GM12873 (cell line): Measurements from ENCODE around the gene MEF2A.
A peak's percentile ranks its signal among the peaks of the same experiment; 100 is the strongest.

Experiments
- TF ChIP-seq, protein P1 (sequence below): IDR thresholded peaks from 2 replicates; pipeline ENCODE4 v1.5.1; 2012; ENCODE audit warnings: low read depth, mild to moderate bottlenecking, moderate library complexity, low read length, control low read depth; ENCODE audit not compliant: insufficient read depth; ENCODE audit errors: missing control alignments

MEF2A gene

DNA sequence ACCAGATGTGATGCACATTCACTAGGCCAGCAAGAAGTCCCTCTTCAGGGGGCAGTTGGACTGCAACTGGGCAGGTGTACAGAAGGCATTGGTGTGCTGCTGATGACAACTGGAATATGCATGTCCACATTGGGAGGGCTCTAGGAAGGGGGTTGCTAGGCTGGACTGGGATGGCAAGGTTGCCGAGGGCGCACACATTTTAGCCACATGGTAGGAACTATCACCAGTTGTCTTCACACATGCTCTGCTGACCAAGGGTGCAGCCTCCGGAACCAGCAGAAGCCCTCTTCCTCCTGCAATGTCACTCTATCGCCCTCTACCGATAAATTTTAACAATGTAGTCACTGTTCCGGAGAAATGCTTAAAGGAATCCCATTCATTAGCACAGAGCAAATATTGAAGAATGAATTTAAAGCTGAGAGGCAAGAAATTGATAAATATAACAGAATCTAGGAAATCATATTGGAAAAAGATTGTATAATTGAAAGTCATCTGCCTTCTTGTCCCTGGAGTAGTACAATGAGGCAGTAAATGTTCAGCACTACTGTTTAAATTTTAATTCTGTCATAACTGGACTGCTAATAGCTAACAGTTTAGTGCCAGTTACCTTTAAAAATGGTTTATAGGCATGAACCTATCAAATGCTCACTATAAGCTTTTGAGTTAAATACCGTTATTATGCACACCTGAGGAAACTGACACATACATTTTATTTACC is 190.1 kb downstream of the MEF2A start:
- TF ChIP-seq, protein P1, sequence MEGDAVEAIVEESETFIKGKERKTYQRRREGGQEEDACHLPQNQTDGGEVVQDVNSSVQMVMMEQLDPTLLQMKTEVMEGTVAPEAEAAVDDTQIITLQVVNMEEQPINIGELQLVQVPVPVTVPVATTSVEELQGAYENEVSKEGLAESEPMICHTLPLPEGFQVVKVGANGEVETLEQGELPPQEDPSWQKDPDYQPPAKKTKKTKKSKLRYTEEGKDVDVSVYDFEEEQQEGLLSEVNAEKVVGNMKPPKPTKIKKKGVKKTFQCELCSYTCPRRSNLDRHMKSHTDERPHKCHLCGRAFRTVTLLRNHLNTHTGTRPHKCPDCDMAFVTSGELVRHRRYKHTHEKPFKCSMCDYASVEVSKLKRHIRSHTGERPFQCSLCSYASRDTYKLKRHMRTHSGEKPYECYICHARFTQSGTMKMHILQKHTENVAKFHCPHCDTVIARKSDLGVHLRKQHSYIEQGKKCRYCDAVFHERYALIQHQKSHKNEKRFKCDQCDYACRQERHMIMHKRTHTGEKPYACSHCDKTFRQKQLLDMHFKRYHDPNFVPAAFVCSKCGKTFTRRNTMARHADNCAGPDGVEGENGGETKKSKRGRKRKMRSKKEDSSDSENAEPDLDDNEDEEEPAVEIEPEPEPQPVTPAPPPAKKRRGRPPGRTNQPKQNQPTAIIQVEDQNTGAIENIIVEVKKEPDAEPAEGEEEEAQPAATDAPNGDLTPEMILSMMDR, result peak; percentile 85

GRCh38 chr15:99762288-99762687 is 196.5 kb downstream of the MEF2A start:
- TF ChIP-seq, protein P1, result no peak

DNA sequence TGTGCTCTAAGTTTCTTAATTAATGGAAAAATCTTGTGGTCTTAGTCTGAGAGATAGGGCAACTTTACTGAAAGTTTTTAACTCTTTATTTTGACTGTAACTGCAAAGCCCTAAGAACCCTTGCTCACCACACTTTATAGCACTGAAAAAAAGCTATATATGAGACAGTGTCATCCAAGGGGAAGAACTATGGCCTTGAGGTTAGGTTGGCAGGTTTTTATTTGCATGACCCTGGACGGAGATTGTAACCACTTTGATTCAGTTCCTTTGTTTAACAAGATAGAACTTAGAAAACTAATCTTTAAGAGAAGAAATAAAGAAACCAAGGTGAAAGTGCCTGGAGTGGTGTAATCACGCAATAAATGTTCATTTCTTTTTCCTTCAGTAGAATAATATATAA is 198.0 kb downstream of the MEF2A start:
- TF ChIP-seq, protein P1, result no peak

GRCh38 chr15:99764522-99764921 is 198.7 kb downstream of the MEF2A start:
- TF ChIP-seq, protein P1, result no peak
